Tongue (tissue), 2 donors: Measurements from ENCODE around the gene CD248. TPM values are rescaled to one million over a fixed set of nuclear protein-coding genes. Genes with fewer than 3 reads are reported as not detected.
A peak's percentile ranks its signal among the peaks of the same experiment; 100 is the strongest.

Source experiments
- DNase-seq: peaks from one replicate; pipeline ENCODE4 v3.0.0-alpha.2; 2015
- total RNA-seq: library from RNA; depleted of rRNA; stranded (reverse); fragments of >200 nt; gene quantifications from one replicate; pipeline ENCODE4 v1.2.3, GENCODE V29; 2014

CD248 gene
- total RNA-seq, 1 donor from 2014 or later = 37.6 TPM

GRCh38 chr11:66275984-66276612, 40.7 kb downstream of the CD248 start:
- no peak for DNase-seq

- peak; percentile 79 for DNase-seq
Measured at GRCh38 chr11:66275396-66275795, 41.4 kb downstream of the CD248 start.

GRCh38 chr11:66274219-66274618, 42.6 kb downstream of the CD248 start:
- no peak for DNase-seq

- DNase-seq = no peak
Measured at GRCh38 chr11:66272596-66272995, 44.2 kb downstream of the CD248 start.

- no peak for DNase-seq
Measured at GRCh38 chr11:66271816-66272215, 45.0 kb downstream of the CD248 start.

- no peak for DNase-seq
Measured at GRCh38 chr11:66268952-66269905, 47.6 kb downstream of the CD248 start.

GRCh38 chr11:66268244-66268951, 48.4 kb downstream of the CD248 start, which contains the start of gene RAB1B:
Gene RAB1B, plus strand, starts transcription at chr11:66268639. Its CDS starts 41 bp downstream, at chr11:66268680.
- DNase-seq = peak; percentile 100

- peak; percentile 96 for DNase-seq
Measured at GRCh38 chr11:66267379-66268243, 49.2 kb downstream of the CD248 start.

- no peak for DNase-seq
Measured at GRCh38 chr11:66267039-66267378, 49.8 kb downstream of the CD248 start.

- no peak for DNase-seq
Measured at GRCh38 chr11:66266378-66267038, 50.3 kb downstream of the CD248 start.

GRCh38 chr11:66265531-66266377, 51.1 kb downstream of the CD248 start:
- DNase-seq = no peak

- no peak for DNase-seq
Measured at GRCh38 chr11:66264914-66265313, 51.9 kb downstream of the CD248 start.

Other genes with a start within 250 kb of the CD248 start
- gene PACS1, start 246.8 kb downstream of the CD248 start, total RNA-seq = 27.0 TPM
- 11.4 TPM for gene KLC2, start 59.3 kb downstream of the CD248 start, total RNA-seq
- 62.2 TPM for gene RAB1B, start 48.4 kb downstream of the CD248 start, total RNA-seq
- gene CNIH2, start 38.9 kb downstream of the CD248 start, total RNA-seq = 1.7 TPM
- 53.5 TPM for gene YIF1A, start 27.9 kb downstream of the CD248 start, total RNA-seq
- gene TMEM151A, start 25.1 kb downstream of the CD248 start, total RNA-seq = not detected
- gene RIN1, start 19.4 kb upstream of the CD248 start, total RNA-seq = 7.1 TPM
- gene BRMS1, start 28.1 kb upstream of the CD248 start, total RNA-seq = 23.6 TPM
- 40.8 TPM for gene B4GAT1, start 30.6 kb upstream of the CD248 start, total RNA-seq
- 10.2 TPM for gene SLC29A2, start 54.7 kb upstream of the CD248 start, total RNA-seq
- gene NPAS4, start 104.0 kb upstream of the CD248 start, total RNA-seq = 1.4 TPM
- 55.9 TPM for gene MRPL11, start 121.8 kb upstream of the CD248 start, total RNA-seq
- 5.9 TPM for gene PELI3, start 149.9 kb upstream of the CD248 start, total RNA-seq
- gene DPP3, start 163.4 kb upstream of the CD248 start, total RNA-seq = 21.2 TPM
- gene BBS1, start 193.6 kb upstream of the CD248 start, total RNA-seq = 29.6 TPM
- gene ZDHHC24, start 229.0 kb upstream of the CD248 start, total RNA-seq = 5.3 TPM
- 91.4 TPM for gene ACTN3, start 229.9 kb upstream of the CD248 start, total RNA-seq